Esophagus squamous epithelium (tissue), 5 donors: ENCODE measurements around the gene PNPLA5. TPM values are rescaled to one million over a fixed set of nuclear protein-coding genes. Genes with fewer than 3 reads are reported as not detected.

Experiments
- DNase-seq: peaks from one replicate; lab custom pipeline; 2025; lab: John Stamatoyannopoulos, UW
- H3K27ac ChIP-seq, 4 donors: fragments of 200-600 bp; sonication (generic); one replicate each; pipeline ENCODE4 v1.5.1; 2016 to 2019; ENCODE audit warnings: mild to moderate bottlenecking in 1 of 4
- H3K27me3 ChIP-seq, 4 donors: fragments of 200-600 bp; sonication (generic); 1 replicate in 3 of 4; 2 replicates in 1 of 4; pipeline versions ENCODE4 v1.5.1 to v1.6.0; 2017 to 2021; ENCODE audit warnings: antibody characterized with exemption in 1 of 4
- H3K36me3 ChIP-seq, 3 donors: fragments of 200-600 bp; sonication (generic); one replicate each; pipeline ENCODE4 v1.5.1; 2016 to 2019
- H3K4me1 ChIP-seq, 3 donors: fragments of 200-600 bp; sonication (generic); one replicate each; pipeline ENCODE4 v1.5.1; 2017 to 2019
- H3K4me3 ChIP-seq, 4 donors: fragments of 200-600 bp; sonication (generic); 1 replicate in 3 of 4; 2 replicates in 1 of 4; pipeline ENCODE4 v1.5.1; 2016 to 2019; ENCODE audit warnings: mild to moderate bottlenecking in 2 of 4, moderate library complexity in 1 of 4
- H3K9me3 ChIP-seq, 3 donors: fragments of 200-600 bp; sonication (generic); one replicate each; pipeline ENCODE4 v1.5.1; 2016 to 2019
- CTCF ChIP-seq, 6 experiments: fragments of 450-650 bp in 4 of 6; fragments of 200-600 bp in 2 of 6; sonication (generic) in 2 of 6; IDR thresholded peaks; one replicate each; pipeline ENCODE4 v1.5.1; 2016 to 2019; ENCODE audit warnings: antibody characterized with exemption in 6 of 6, mild to moderate bottlenecking in 4 of 6, moderate library complexity in 4 of 6
- POLR2A ChIP-seq, 4 donors: fragments of 450-650 bp; IDR thresholded peaks; one replicate each; pipeline ENCODE4 v1.6.1; 2017; ENCODE audit warnings: antibody characterized with exemption in 4 of 4, mild to moderate bottlenecking in 4 of 4, moderate library complexity in 3 of 4
- WGBS, 2 donors: methylation state at CpG; one replicate each; pipeline ENCODE4 v1.1.5; 2018; 5-methylcytosine and 5-hydroxymethylcytosine counted together
- intact Hi-C: fragments of 100-400 bp; cut with DNase I; formaldehyde crosslinking; loops from one replicate; pipeline ENCODE4 v1.15.0; 2022
- total RNA-seq, 4 donors: library from RNA; depleted of rRNA; stranded (reverse); fragments of >200 nt; gene quantifications; one replicate each; pipeline ENCODE4 v1.1.0, GENCODE V29; 2016
- donor health status: DM: yes; HTN: yes; CAD: no.

Gene PNPLA5
- total RNA-seq, 4 donors from 2014 or later: not detected

DNA sequence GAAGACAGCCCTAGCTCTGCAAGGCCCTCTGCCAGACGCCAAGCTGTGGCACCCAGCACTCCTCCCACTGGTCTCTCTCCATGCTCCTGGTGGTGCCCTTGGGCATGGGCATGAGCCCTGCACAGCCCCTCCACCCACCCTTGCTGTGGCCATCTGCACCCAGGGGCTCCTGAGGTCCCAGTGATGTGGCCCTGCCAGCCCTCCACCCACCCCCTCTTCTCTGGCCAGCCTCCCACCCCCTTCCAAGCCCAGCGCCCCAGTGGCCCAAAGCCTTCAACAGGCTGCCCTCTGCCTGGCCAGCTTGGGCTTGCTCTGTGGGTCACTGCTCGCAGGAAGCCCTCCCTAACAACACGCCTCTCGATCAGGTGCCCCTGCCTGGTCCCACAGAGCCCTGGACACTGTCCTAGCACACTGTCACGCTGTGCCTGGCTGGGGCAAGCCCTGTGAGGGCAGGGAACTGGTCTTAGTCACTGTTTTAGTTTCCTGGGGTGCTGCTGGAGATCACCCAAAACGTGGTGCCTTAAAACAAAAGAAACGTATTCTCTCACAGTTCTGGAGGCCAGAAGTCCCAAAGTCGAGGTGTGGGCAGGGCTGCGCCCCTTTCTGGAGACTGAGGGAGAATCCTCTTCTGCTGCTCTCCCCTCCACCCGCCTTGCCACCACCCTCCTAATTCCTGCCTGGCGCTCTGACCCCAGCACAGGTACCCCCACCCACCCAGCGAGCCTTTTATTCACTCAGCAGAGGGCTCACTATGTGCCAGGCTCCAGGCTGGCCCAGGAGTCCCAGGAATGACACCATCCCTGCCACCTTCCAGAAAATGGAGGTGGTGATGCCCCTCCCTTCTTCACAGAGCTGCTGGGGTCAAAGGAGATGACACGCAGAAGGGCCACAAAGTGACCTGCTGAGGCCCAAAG lies 44.2 kb downstream of the PNPLA5 start:
- DNase-seq: no peak
- peaks cover 0 to 73% (median 0%) of the 10 kb centered on the region in 4 donors for H3K27me3 ChIP-seq
- TF ChIP-seq POLR2A (IDR thresholded peaks at IDR 0.05) (no peak), CTCF (IDR thresholded peaks at IDR 0.05) (no peak)
- 56 to 100% methylated on average over 1 to 5 of the region's 14 CpGs for WGBS, 2 donors
- no peaks in the 10 kb centered on the region for H3K9me3 ChIP-seq
- H3K4me3 ChIP-seq: no peak overlapping the region
- no peak overlapping the region for H3K27ac ChIP-seq
- no peaks in the 10 kb centered on the region for H3K4me1 ChIP-seq
- H3K36me3 ChIP-seq: no peaks in the 10 kb centered on the region
- intact Hi-C loops: no loop called here

DNA sequence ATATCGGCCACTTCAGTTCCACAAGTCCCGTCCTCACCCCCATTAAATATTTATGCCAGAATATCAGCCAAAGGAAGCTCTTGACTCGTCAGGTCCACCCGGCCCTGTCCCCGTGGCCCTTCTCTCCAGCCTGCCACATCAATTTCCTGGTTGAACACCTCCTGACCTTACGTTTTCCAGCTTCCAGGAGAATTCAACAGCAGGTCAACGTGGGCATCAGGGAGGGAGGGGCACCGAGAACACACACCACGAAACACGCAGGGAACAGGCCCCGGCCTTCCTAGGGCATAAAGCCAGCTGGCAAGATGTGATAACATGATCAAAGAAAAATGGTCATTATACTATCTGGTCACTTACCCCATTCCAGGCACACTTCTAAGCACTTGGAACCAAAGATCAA lies 44.8 kb downstream of the PNPLA5 start:
- Histone ChIP-seq H3K4me1 (no peaks in the 10 kb centered on the region), H3K27ac (no peak overlapping the region), H3K27me3 (peaks cover 0 to 67% (median 0%) of the 10 kb centered on the region in 4 donors), H3K4me3 (no peak overlapping the region), H3K9me3 (no peaks in the 10 kb centered on the region), H3K36me3 (no peaks in the 10 kb centered on the region)
- no peak for TF ChIP-seq POLR2A (IDR thresholded peaks at IDR 0.05)
- no peak for TF ChIP-seq CTCF (IDR thresholded peaks at IDR 0.05)
- intact Hi-C loops: no loop called here
- no peak for DNase-seq
- WGBS, 2 donors: 68 to 75% methylated on average over 7 to 11 of the region's 11 CpGs

- intact Hi-C loops: no loop called here
- WGBS, 2 donors: 80 to 91% methylated on average over 8 to 11 of the region's 11 CpGs
- Histone ChIP-seq H3K27me3 (peaks cover 0 to 63% (median 0%) of the 10 kb centered on the region in 4 donors), H3K36me3 (no peaks in the 10 kb centered on the region), H3K9me3 (no peaks in the 10 kb centered on the region), H3K4me3 (no peak overlapping the region), H3K27ac (no peak overlapping the region), H3K4me1 (no peaks in the 10 kb centered on the region)
- TF ChIP-seq POLR2A (IDR thresholded peaks at IDR 0.05): no peak
- TF ChIP-seq CTCF (IDR thresholded peaks at IDR 0.05): no peak
- no peak for DNase-seq
These were observed 45.8 kb downstream of the PNPLA5 start for GRCh38 chr22:43845981-43846380.

DNA sequence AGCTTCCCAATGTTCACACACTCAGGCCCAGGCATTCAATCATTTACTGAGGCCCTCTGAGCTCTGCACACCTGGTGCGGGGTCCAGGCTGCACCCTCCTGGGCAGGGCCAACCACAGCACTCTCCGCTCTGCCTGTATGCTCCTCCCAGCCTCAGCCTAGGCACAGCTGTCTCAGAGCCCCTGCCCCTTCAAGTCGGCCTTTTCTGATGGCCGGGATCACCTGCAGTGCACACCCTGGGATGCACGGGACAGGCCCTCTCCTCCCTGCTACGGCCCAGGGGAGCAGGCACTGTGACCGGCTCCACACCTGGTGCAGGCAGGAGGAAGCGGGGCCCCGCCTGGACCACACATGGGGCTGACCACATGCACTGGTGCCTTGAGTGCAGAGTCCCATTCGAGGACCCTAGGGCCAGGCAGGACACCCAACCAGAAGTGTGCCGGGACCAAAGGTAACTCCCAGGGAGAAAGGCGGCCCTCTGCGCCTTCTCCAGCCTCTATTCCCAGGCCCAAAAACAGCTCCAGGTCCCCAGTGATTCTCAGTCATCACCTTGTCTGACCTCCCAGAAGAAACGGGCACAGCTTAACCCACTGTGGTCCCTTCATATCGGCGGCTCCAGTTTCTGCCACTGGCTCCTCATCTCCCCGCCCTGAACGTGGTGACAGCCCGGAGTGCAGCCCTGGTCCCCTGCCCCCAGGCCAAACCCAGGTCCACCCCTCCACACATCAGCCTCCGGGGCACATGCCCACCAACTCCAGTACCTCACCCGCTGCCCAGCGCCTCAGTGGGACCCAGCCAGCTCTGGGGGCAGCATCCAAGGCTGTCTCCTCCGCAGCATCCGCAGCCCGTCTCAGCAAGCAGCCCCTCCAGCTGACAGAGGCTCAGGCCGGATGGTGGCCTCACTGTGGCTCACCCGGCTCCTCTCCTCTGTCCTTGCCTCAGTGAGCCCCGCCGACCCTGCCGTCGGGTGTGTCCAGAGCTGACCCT lies 47.0 kb downstream of the PNPLA5 start:
- 74 to 82% methylated on average over 4 to 10 of the region's 31 CpGs for WGBS, 2 donors
- intact Hi-C loops: no loop called here

More for the DNA sequence above, 47.0 kb downstream of the PNPLA5 start:
- H3K36me3 ChIP-seq: no peaks in the 10 kb centered on the region
- no peaks in the 10 kb centered on the region for H3K4me1 ChIP-seq
- H3K27ac ChIP-seq: no peak overlapping the region
- no peak for DNase-seq
- H3K27me3 ChIP-seq: peaks cover 0 to 57% (median 0%) of the 10 kb centered on the region in 4 donors
- no peaks in the 10 kb centered on the region for H3K9me3 ChIP-seq
- TF ChIP-seq CTCF (IDR thresholded peaks at IDR 0.05): no peak
- no peak for TF ChIP-seq POLR2A (IDR thresholded peaks at IDR 0.05)
- no peak overlapping the region for H3K4me3 ChIP-seq
